CD14-positive monocyte (primary cell): ENCODE measurements around the gene ZNF451. TPM values are rescaled to one million over a fixed set of nuclear protein-coding genes. Genes with fewer than 3 reads are reported as not detected.

Experiments
- DNase-seq, 3 donors: peaks; one replicate each; pipeline ENCODE4 v3.0.0-alpha.2; 2011 to 2022
- H2AFZ ChIP-seq: 2 replicates; pipeline ENCODE4 v1.6.0; 2012; ENCODE audit warnings: mild to moderate bottlenecking, low read depth, low read length, inconsistent platforms; ENCODE audit not compliant: insufficient read depth, poor library complexity, severe bottlenecking
- H3K27ac ChIP-seq, 2 donors: 1 replicate in 1 of 2; 2 replicates in 1 of 2; pipeline ENCODE4 v1.5.1; 2012 to 2013; ENCODE audit warnings: low read length in 2 of 2, control low read depth in 1 of 2, inconsistent platforms in 1 of 2, low read depth in 1 of 2, mild to moderate bottlenecking in 1 of 2
- H3K27me3 ChIP-seq, 2 donors: one replicate each; pipeline versions ENCODE4 v1.6.0 to v1.6.1; 2011 to 2013; ENCODE audit warnings: low read length in 2 of 2; ENCODE audit not compliant: control insufficient read depth in 2 of 2, insufficient read depth in 2 of 2
- H3K36me3 ChIP-seq, 2 donors: replicated peaks in 1 of 2; 1 replicate in 1 of 2; 2 replicates in 1 of 2; pipeline versions ENCODE4 v1.5.1 to v1.6.1; 2012 to 2013; ENCODE audit warnings: low read length in 2 of 2, control low read depth in 1 of 2, inconsistent platforms in 1 of 2, mild to moderate bottlenecking in 1 of 2; ENCODE audit not compliant: insufficient read depth in 2 of 2, control insufficient read depth in 1 of 2
- H3K4me1 ChIP-seq, 2 donors: 1 replicate in 1 of 2; 2 replicates in 1 of 2; pipeline versions ENCODE4 v1.5.1 to v1.6.1; 2012 to 2013; ENCODE audit warnings: low read length in 2 of 2, control low read depth in 1 of 2, inconsistent platforms in 1 of 2, mild to moderate bottlenecking in 1 of 2, moderate library complexity in 1 of 2; ENCODE audit not compliant: insufficient read depth in 2 of 2, control insufficient read depth in 1 of 2
- H3K4me2 ChIP-seq: replicated peaks from 2 replicates; pipeline ENCODE3; 2012; ENCODE audit warnings: low read length, moderate library complexity, mild to moderate bottlenecking; ENCODE audit not compliant: poor library complexity, severe bottlenecking; ENCODE audit errors: extremely low read depth
- H3K4me3 ChIP-seq, 3 experiments: fragments of 200-600 bp in 1 of 3; sonication (generic) in 1 of 3; replicated peaks in 1 of 3; 1 replicate in 2 of 3; 2 replicates in 1 of 3; pipeline ENCODE4 v1.5.1; 2011 to 2013; ENCODE audit warnings: low read length in 3 of 3, mild to moderate bottlenecking in 3 of 3, control low read depth in 2 of 3, low read depth in 2 of 3, inconsistent platforms in 1 of 3, moderate library complexity in 1 of 3
- H3K79me2 ChIP-seq: 2 replicates; pipeline ENCODE4 v1.6.0; 2012; ENCODE audit warnings: mild to moderate bottlenecking, control low read depth, inconsistent platforms, low read length, moderate library complexity; ENCODE audit not compliant: insufficient read depth
- H3K9ac ChIP-seq: 2 replicates; pipeline ENCODE4 v1.6.0; 2017; ENCODE audit warnings: low read length, mild to moderate bottlenecking; ENCODE audit not compliant: insufficient read depth, poor library complexity, severe bottlenecking
- H3K9me3 ChIP-seq, 2 donors: replicated peaks in 1 of 2; 1 replicate in 1 of 2; 2 replicates in 1 of 2; pipeline versions ENCODE4 v1.5.1 to v1.6.1; 2012 to 2013; ENCODE audit warnings: low read length in 2 of 2, control low read depth in 1 of 2; ENCODE audit not compliant: control insufficient read depth in 1 of 2, insufficient read depth in 1 of 2
- H4K20me1 ChIP-seq: 2 replicates; pipeline ENCODE4 v1.6.0; 2012; ENCODE audit warnings: mild to moderate bottlenecking, low read length, control low read depth, moderate library complexity; ENCODE audit not compliant: insufficient read depth
- H3K27ac Mint-ChIP-seq, 7 donors: one replicate each; pipeline ENCODE4 v1.8.0; 2020; ENCODE audit warnings: mild to moderate bottlenecking in 7 of 7, mixed read lengths in 7 of 7, moderate library complexity in 6 of 7, inconsistent platforms in 2 of 7
- H3K27me3 Mint-ChIP-seq, 3 donors: one replicate each; pipeline ENCODE4 v1.8.0; 2021 to 2022; ENCODE audit warnings: low read depth in 3 of 3, mild to moderate bottlenecking in 3 of 3, mixed read lengths in 3 of 3, moderate library complexity in 3 of 3, inconsistent platforms in 1 of 3
- H3K36me3 Mint-ChIP-seq, 2 donors: one replicate each; pipeline ENCODE4 v1.8.0; 2020; ENCODE audit warnings: mixed read lengths in 2 of 2, inconsistent platforms in 1 of 2, mild to moderate bottlenecking in 1 of 2
- H3K4me1 Mint-ChIP-seq: one replicate; pipeline ENCODE4 v1.8.0; 2020; ENCODE audit warnings: mild to moderate bottlenecking, mixed read lengths
- H3K4me3 Mint-ChIP-seq, 2 donors: one replicate each; pipeline ENCODE4 v1.8.0; 2020; ENCODE audit warnings: mild to moderate bottlenecking in 2 of 2, mixed read lengths in 2 of 2, moderate library complexity in 1 of 2
- H3K9me3 Mint-ChIP-seq, 7 donors: one replicate each; pipeline ENCODE4 v1.8.0; 2020 to 2022; ENCODE audit warnings: mixed read lengths in 7 of 7, mild to moderate bottlenecking in 6 of 7, moderate library complexity in 6 of 7, inconsistent platforms in 2 of 7
- CTCF ChIP-seq: fragments of 200-600 bp; IDR thresholded peaks from one replicate; pipeline ENCODE4 v1.8.0; 2022; ENCODE audit warnings: antibody characterized with exemption, mild to moderate bottlenecking
- WGBS: methylation state at CpG from one replicate; pipeline ENCODE4 v1.1.5; 2013; ENCODE audit warnings: missing lambda C conversion rate; ENCODE audit not compliant: insufficient coverage; 5-methylcytosine and 5-hydroxymethylcytosine counted together
- intact Hi-C, 2 donors: fragments of 100-400 bp; cut with micrococcal nuclease; formaldehyde crosslinking; loops; one replicate each; pipeline versions ENCODE4 v1.15.0 to v1.15.1; 2023
- polyA plus RNA-seq, 3 donors: library from polyadenylated mRNA; depleted of rRNA in 1 of 3; unstranded in 2 of 3; stranded (reverse) in 1 of 3; fragments of 300-500 nt in 2 of 3; fragments of >200 nt in 1 of 3; fragmentation: Illumina TruSeq in 2 of 3; gene quantifications; 1 replicate in 2 of 3; 2 replicates in 1 of 3; pipeline ENCODE4 v1.2.3, GENCODE V29; 2012 to 2021

Gene ZNF451
- polyA plus RNA-seq, 3 donors, result 7.9 to 22.0 (median 19.1) TPM

GRCh38 chr6:57177545-57178265 is 87.7 kb downstream of the ZNF451 start:
- Histone ChIP-seq H3K4me1 (peaks cover 7 to 10% of the 10 kb centered on the region in 2 donors), H3K9ac (no peak overlapping the region), H2AFZ (no peak overlapping the region), H4K20me1 (no peaks in the 10 kb centered on the region), H3K36me3 (no peaks in the 10 kb centered on the region), H3K27ac (no peak overlapping the region), H3K4me3 (no peak overlapping the region), H3K79me2 (peaks cover 8% of the 10 kb centered on the region), H3K4me2 (no peak overlapping the region), H3K9me3 (no peaks in the 10 kb centered on the region), H3K27me3 (peaks cover 4 to 12% of the 10 kb centered on the region in 2 donors)
- TF ChIP-seq CTCF, result no peak
- intact Hi-C loops, result no loop called here
- H3K9me3 Mint-ChIP-seq, result peaks cover 0 to 1% (median 0%) of the 10 kb centered on the region in 7 donors
- peaks cover 4 to 5% (median 5%) of the 10 kb centered on the region in 3 donors for H3K27me3 Mint-ChIP-seq
- DNase-seq, result no peak
- no peak overlapping the region for H3K4me3 Mint-ChIP-seq
- WGBS, result 100% methylated on average over 4 of the region's 11 CpGs
- no peak overlapping the region for H3K27ac Mint-ChIP-seq
- peaks cover 3 to 4% of the 10 kb centered on the region in 2 donors for H3K36me3 Mint-ChIP-seq
- H3K4me1 Mint-ChIP-seq, result peaks cover 14% of the 10 kb centered on the region

GRCh38 chr6:57180596-57180995 is 90.6 kb downstream of the ZNF451 start:
- Histone ChIP-seq H3K4me3 (no peak overlapping the region), H3K4me1 (no peaks in the 10 kb centered on the region), H3K4me2 (no peak overlapping the region), H4K20me1 (no peaks in the 10 kb centered on the region), H3K79me2 (peaks cover under 1% of the 10 kb centered on the region), H3K9me3 (no peaks in the 10 kb centered on the region), H3K27me3 (no peaks in the 10 kb centered on the region), H3K9ac (no peak overlapping the region), H3K36me3 (no peaks in the 10 kb centered on the region), H2AFZ (no peak overlapping the region), H3K27ac (no peak overlapping the region)
- TF ChIP-seq CTCF, result no peak
- Mint-ChIP-seq H3K4me3 (no peak overlapping the region), H3K27me3 (no peaks in the 10 kb centered on the region), H3K36me3 (peaks cover 7 to 12% of the 10 kb centered on the region in 2 donors), H3K9me3 (no peaks in the 10 kb centered on the region), H3K4me1 (no peaks in the 10 kb centered on the region), H3K27ac (peak overlapping the region in 1 of 7 donors; percentile 20)
- DNase-seq, result no peak
- intact Hi-C loops, result no loop called here
- no CpG with 5 or more reads among the region's 3 CpGs for WGBS
